Motor neuron (in vitro differentiated cells): ENCODE results near the gene F5. TPM values are rescaled to one million over a fixed set of nuclear protein-coding genes. Genes with fewer than 3 reads are reported as not detected.
A peak's percentile ranks its signal among the peaks of the same experiment; 100 is the strongest.
"Not testable (repeated sequence)": the region's sequence is repeated elsewhere in the genome, so short reads cannot be mapped to it uniquely, and the experiment has no call there.

Experiments
- ATAC-seq, 8 experiments: fragments of 200-7000 bp; cut with Tn5 transposase; replicated peaks in 6 of 8; 2 replicates each; pipeline ENCODE4 v1.8.0; 2021; ENCODE audit warnings: mild to moderate bottlenecking in 8 of 8, moderate library complexity in 8 of 8
- H3K27ac ChIP-seq, 2 donors: fragments of 250-450 bp; sonication (Bioruptor Pico); 2 replicates each; pipeline ENCODE4 v1.9.0; 2021; ENCODE audit warnings: antibody characterized with exemption in 2 of 2, mild to moderate bottlenecking in 2 of 2, moderate library complexity in 1 of 2
- H3K4me1 ChIP-seq, 2 donors: fragments of 250-450 bp; sonication (Bioruptor Pico); replicated peaks in 1 of 2; 2 replicates each; pipeline ENCODE4 v1.6.1; 2021; ENCODE audit warnings: antibody characterized with exemption in 2 of 2, mild to moderate bottlenecking in 2 of 2, moderate library complexity in 1 of 2
- H3K4me3 ChIP-seq, 5 donors: fragments of 250-450 bp; sonication (Bioruptor Pico); 2 replicates each; pipeline ENCODE4 v1.9.0; 2021; ENCODE audit warnings: antibody characterized with exemption in 5 of 5, mild to moderate bottlenecking in 5 of 5, moderate library complexity in 4 of 5
- WGBS, 10 experiments: fragments of 450-650 bp; shearing (Covaris generic); methylation state at CpG; one replicate each; pipeline ENCODE4 v1.0.0; 2022; 5-methylcytosine and 5-hydroxymethylcytosine counted together
- in situ Hi-C, 9 experiments: fragments of 400-800 bp; cut with MboI; loops; one replicate each; pipeline ENCODE4 v1.15.0; 2021; ENCODE audit warnings: low sequenced_read_pairs in 9 of 9, low pct_unique_long_range_greater_than_20kb in 2 of 9; ENCODE audit not compliant: unreplicated experiment in 9 of 9
- total RNA-seq, 8 experiments: library from RNA; unstranded; fragments of 300-600 nt; gene quantifications; 2 replicates each; pipeline versions ENCODE4 v1.2.3 to v1.2.4, GENCODE V29; 2022

The F5 gene
- total RNA-seq, 8 experiments from 2014 or later: 0.07 to 30.1 (median 0.20) TPM; not detected in 1

- no peaks in the 10 kb centered on the region for H3K4me1 ChIP-seq
- ATAC-seq: peak in 2 of 8 experiments; percentile 56 to 59
- no peak overlapping the region for H3K4me3 ChIP-seq
- in situ Hi-C loops: no loop called here
- no peak overlapping the region for H3K27ac ChIP-seq
- 0 to 98% (median 89%) methylated on average over 2 to 3 of the region's 3 CpGs for WGBS, 10 experiments
Measured at GRCh38 chr1:169511316-169512005, 74.8 kb downstream of the F5 start.

- 42 to 87% (median 78%) methylated on average over 1 to 4 of the region's 4 CpGs for WGBS, 10 experiments
- ATAC-seq: no peak
- H3K27ac ChIP-seq: no peak overlapping the region
- H3K4me1 ChIP-seq: no peaks in the 10 kb centered on the region
- in situ Hi-C loops: no loop called here
- no peak overlapping the region for H3K4me3 ChIP-seq
Measured at GRCh38 chr1:169510060-169510459, 76.2 kb downstream of the F5 start.

- no peak overlapping the region for H3K4me3 ChIP-seq
- no peak overlapping the region for H3K27ac ChIP-seq
- ATAC-seq: peak in 2 of 8 experiments; percentile 29 to 68
- WGBS, 10 experiments: 67 to 100% (median 93%) methylated on average over 1 of the region's 1 CpG; no CpG with 5 or more reads in 2 of the 10 experiments
- no peaks in the 10 kb centered on the region for H3K4me1 ChIP-seq
- in situ Hi-C loops: no loop called here
Measured at GRCh38 chr1:169509354-169509753, 76.9 kb downstream of the F5 start.

GRCh38 chr1:169508432-169509338 lies 77.6 kb downstream of the F5 start:
- Histone ChIP-seq H3K4me1 (no peaks in the 10 kb centered on the region), H3K27ac (no peak overlapping the region), H3K4me3 (no peak overlapping the region)
- no peak for ATAC-seq
- in situ Hi-C loops: no loop called here
- WGBS, 10 experiments: 6 to 85% (median 66%) methylated on average over 2 to 3 of the region's 3 CpGs

GRCh38 chr1:169507413-169507812 lies 78.9 kb downstream of the F5 start:
- no peak for ATAC-seq
- Histone ChIP-seq H3K4me3 (no peak overlapping the region), H3K4me1 (no peaks in the 10 kb centered on the region), H3K27ac (no peak overlapping the region)
- WGBS, 10 experiments: 49 to 90% (median 64%) methylated on average over 2 of the region's 2 CpGs; no CpG with 5 or more reads in 1 of the 10 experiments
- in situ Hi-C loops: no loop called here

- ATAC-seq, H3K4me3 ChIP-seq, H3K4me1 ChIP-seq, in situ Hi-C loops, H3K27ac ChIP-seq: not testable (repeated sequence)
- WGBS, 10 experiments: 86 to 100% (median 94%) methylated on average over 1 to 2 of the region's 2 CpGs; no CpG with 5 or more reads in 6 of the 10 experiments
Measured at GRCh38 chr1:169503601-169504000, 82.7 kb downstream of the F5 start.

- Histone ChIP-seq H3K4me3 (no peak overlapping the region), H3K27ac (no peak overlapping the region), H3K4me1 (no peaks in the 10 kb centered on the region)
- ATAC-seq: no peak
- in situ Hi-C loops: no loop called here
Measured at GRCh38 chr1:169499807-169500206, 86.5 kb downstream of the F5 start.

- H3K4me3 ChIP-seq: no peak overlapping the region
- ATAC-seq: no peak
- in situ Hi-C loops: no loop called here
- H3K27ac ChIP-seq: no peak overlapping the region
- WGBS, 10 experiments: 90 to 100% (median 98%) methylated on average over 2 of the region's 2 CpGs; no CpG with 5 or more reads in 2 of the 10 experiments
- no peaks in the 10 kb centered on the region for H3K4me1 ChIP-seq
Measured at GRCh38 chr1:169497317-169497716, 89.0 kb downstream of the F5 start.

GRCh38 chr1:169495916-169496315 lies 90.4 kb downstream of the F5 start:
- 25 to 90% (median 78%) methylated on average over 1 to 2 of the region's 2 CpGs; no CpG with 5 or more reads in 2 of the 10 experiments for WGBS, 10 experiments
- no peak overlapping the region for H3K4me3 ChIP-seq
- H3K27ac ChIP-seq: no peak overlapping the region
- no peak for ATAC-seq
- no peaks in the 10 kb centered on the region for H3K4me1 ChIP-seq
- in situ Hi-C loops: no loop called here

GRCh38 chr1:169495046-169495775 lies 91.1 kb downstream of the F5 start:
- ATAC-seq: peak in 4 of 8 experiments; percentile 72 to 83 (median 82)
- no peak overlapping the region for H3K4me3 ChIP-seq
- in situ Hi-C loops: no loop called here
- no peaks in the 10 kb centered on the region for H3K4me1 ChIP-seq
- no peak overlapping the region for H3K27ac ChIP-seq

GRCh38 chr1:169494343-169494742 lies 91.9 kb downstream of the F5 start:
- Histone ChIP-seq H3K27ac (no peak overlapping the region), H3K4me3 (no peak overlapping the region), H3K4me1 (peaks cover 0 to under 1% of the 10 kb centered on the region in 2 donors)
- ATAC-seq: no peak
- in situ Hi-C loops: no loop called here
- 85 to 100% (median 97%) methylated on average over 3 of the region's 3 CpGs; no CpG with 5 or more reads in 6 of the 10 experiments for WGBS, 10 experiments

- ATAC-seq: no peak
- 40 to 100% (median 92%) methylated on average over 1 of the region's 1 CpG; no CpG with 5 or more reads in 1 of the 10 experiments for WGBS, 10 experiments
- H3K4me3 ChIP-seq: no peak overlapping the region
- peaks cover 2 to 10% of the 10 kb centered on the region in 2 donors for H3K4me1 ChIP-seq
- in situ Hi-C loops: no loop called here
- H3K27ac ChIP-seq: no peak overlapping the region
Measured at GRCh38 chr1:169493251-169493650, 93.0 kb downstream of the F5 start.

- peak in 2 of 8 experiments; percentile 16 to 28 for ATAC-seq
- Histone ChIP-seq H3K4me1 (peaks cover 11 to 23% of the 10 kb centered on the region in 2 donors), H3K27ac (no peak overlapping the region), H3K4me3 (no peak overlapping the region)
- WGBS, 10 experiments: 13 to 100% (median 81%) methylated on average over 1 to 3 of the region's 3 CpGs; no CpG with 5 or more reads in 4 of the 10 experiments
- in situ Hi-C loops: no loop called here
Measured at GRCh38 chr1:169491845-169492281, 94.4 kb downstream of the F5 start.
